Measurements from ENCODE around the gene KRT33B.

Gene KRT33B

GRCh38 chr17:41325611-41326010 lies 44.0 kb downstream of the KRT33B start:
- no peak for DNase-seq (ENCODE audit: low read depth, low spot score)

GRCh38 chr17:41325126-41325525 lies 44.5 kb downstream of the KRT33B start:
- DNase-seq (ENCODE audit: low read depth, low spot score) = no peak

GRCh38 chr17:41324180-41325075 lies 45.2 kb downstream of the KRT33B start:
- DNase-seq (ENCODE audit: low read depth, low spot score) = no peak

- no peak for DNase-seq (ENCODE audit: low read depth, low spot score)
These were observed 46.4 kb downstream of the KRT33B start for GRCh38 chr17:41322903-41323895.

GRCh38 chr17:41322094-41322902 lies 47.3 kb downstream of the KRT33B start:
- no peak for DNase-seq (ENCODE audit: low read depth, low spot score)

- no peak for DNase-seq (ENCODE audit: low read depth, low spot score)
These were observed 51.4 kb downstream of the KRT33B start for GRCh38 chr17:41318231-41318630.

GRCh38 chr17:41315814-41316445 lies 53.7 kb downstream of the KRT33B start:
- no peak for DNase-seq (ENCODE audit: low read depth, low spot score)

GRCh38 chr17:41315204-41315794 lies 54.3 kb downstream of the KRT33B start, which contains the start of gene KRTAP17-1:
Gene KRTAP17-1 (minus strand): TSS chr17:41315710. CDS start chr17:41315650, 60 bp downstream.
- DNase-seq (ENCODE audit: low read depth, low spot score) = no peak

Measured in smooth muscle cell of the brain vasculature (primary cell).